Neural cell (in vitro differentiated cells): ENCODE data around the gene FRS3. TPM values are rescaled to one million over a fixed set of nuclear protein-coding genes. Genes with fewer than 3 reads are reported as not detected.
A peak's percentile ranks its signal among the peaks of the same experiment; 100 is the strongest.

Source experiments
- H2AFZ ChIP-seq: fragments of 200-600, 300-800 bp; sonication (generic), shearing (Covaris generic); 2 replicates; pipeline ENCODE4 v1.6.0; 2014; ENCODE audit warnings: low read depth, mild to moderate bottlenecking, antibody characterized with exemption, low read length, moderate library complexity
- H3F3A ChIP-seq: fragments of 200-600 bp; shearing (Covaris generic); 2 replicates; pipeline ENCODE4 v1.6.1; 2016; ENCODE audit warnings: mild to moderate bottlenecking, moderate library complexity, mixed read lengths, antibody characterized with exemption, low read length; ENCODE audit not compliant: insufficient read depth, poor library complexity, severe bottlenecking
- H3K27ac ChIP-seq: fragments of 200-600, 300-800 bp; sonication (generic), shearing (Covaris generic); 2 replicates; pipeline ENCODE4 v1.5.1; 2014; ENCODE audit warnings: mild to moderate bottlenecking, low read length, moderate library complexity
- H3K27me3 ChIP-seq: fragments of 300-800, 200-600 bp; sonication (generic), shearing (Covaris generic); 2 replicates; pipeline ENCODE4 v1.6.0; 2014; ENCODE audit warnings: mild to moderate bottlenecking, low read depth, low read length, moderate library complexity; ENCODE audit not compliant: insufficient read depth
- H3K36me3 ChIP-seq: fragments of 300-800, 200-600 bp; sonication (generic), shearing (Covaris generic); 2 replicates; pipeline ENCODE4 v1.5.1; 2014; ENCODE audit warnings: mild to moderate bottlenecking, antibody characterized with exemption, low read length, moderate library complexity; ENCODE audit not compliant: insufficient read depth
- H3K4me2 ChIP-seq: fragments of 300-800, 200-600 bp; sonication (generic), shearing (Covaris generic); 2 replicates; pipeline ENCODE4 v1.6.0; 2014; ENCODE audit warnings: mild to moderate bottlenecking, low read length
- H3K4me3 ChIP-seq: fragments of 300-800, 200-600 bp; sonication (generic), shearing (Covaris generic); 2 replicates; pipeline ENCODE4 v1.5.1; 2014; ENCODE audit warnings: mild to moderate bottlenecking, low read length, moderate library complexity
- H3K79me2 ChIP-seq: fragments of 200-600 bp; shearing (Covaris generic); replicated peaks from 2 replicates; pipeline ENCODE4 v1.6.0; 2014; ENCODE audit warnings: mild to moderate bottlenecking, low read length, moderate library complexity; ENCODE audit not compliant: insufficient read depth
- H3K9ac ChIP-seq: fragments of 300-800, 200-600 bp; sonication (generic), shearing (Covaris generic); 2 replicates; pipeline ENCODE4 v1.6.1; 2016; ENCODE audit warnings: mild to moderate bottlenecking, low read length, mixed read lengths
- H3K9me2 ChIP-seq: fragments of 200-600 bp; shearing (Covaris generic); 2 replicates; pipeline ENCODE4 v1.6.1; 2016; ENCODE audit warnings: mild to moderate bottlenecking, low read length, mixed read lengths; ENCODE audit not compliant: insufficient read depth
- H3K9me3 ChIP-seq: fragments of 200-600, 300-800 bp; sonication (generic), shearing (Covaris generic); 2 replicates; pipeline ENCODE4 v1.6.1; 2016; ENCODE audit warnings: mild to moderate bottlenecking, mixed run types, low read length, moderate library complexity, mixed read lengths
- H4K20me1 ChIP-seq: fragments of 200-600 bp; shearing (Covaris generic); 2 replicates; pipeline ENCODE4 v1.6.1; 2016; ENCODE audit warnings: mild to moderate bottlenecking, mixed run types; ENCODE audit not compliant: insufficient read depth
- EP300 ChIP-seq: fragments of 450-650 bp; conservative IDR thresholded peaks from 2 replicates; pipeline ENCODE4 v1.6.1; 2014; ENCODE audit warnings: antibody characterized with exemption, mild to moderate bottlenecking, moderate library complexity; ENCODE audit not compliant: poor library complexity, severe bottlenecking
- EZH2 ChIP-seq: fragments of 200-600, 300-800 bp; shearing (Covaris generic), sonication (generic); IDR thresholded peaks from 2 replicates; pipeline ENCODE4 v1.6.1; 2014; ENCODE audit warnings: antibody characterized with exemption, low read length, borderline replicate concordance, mild to moderate bottlenecking; ENCODE audit not compliant: insufficient read depth, poor library complexity, severe bottlenecking
- MXI1 ChIP-seq: fragments of 450-650 bp; conservative IDR thresholded peaks from 2 replicates; pipeline ENCODE4 v1.6.1; 2014; ENCODE audit warnings: antibody characterized with exemption, mild to moderate bottlenecking; ENCODE audit not compliant: poor library complexity, severe bottlenecking
- POLR2AphosphoS5 ChIP-seq: IDR thresholded peaks from 2 replicates; pipeline ENCODE4 v1.6.1; 2012
- RAD21 ChIP-seq: fragments of 450-650 bp; conservative IDR thresholded peaks from 2 replicates; pipeline ENCODE4 v1.6.1; 2014; ENCODE audit warnings: antibody characterized with exemption, mild to moderate bottlenecking, moderate library complexity
- SMC3 ChIP-seq: fragments of 450-650 bp; conservative IDR thresholded peaks from 2 replicates; pipeline ENCODE4 v1.6.1; 2014; ENCODE audit warnings: antibody characterized with exemption, mild to moderate bottlenecking, moderate library complexity; ENCODE audit not compliant: poor library complexity
- TAF1 ChIP-seq: IDR thresholded peaks from 2 replicates; pipeline ENCODE4 v1.6.1; 2012; ENCODE audit warnings: low read depth
- polyA plus RNA-seq: library from polyadenylated mRNA; depleted of rRNA; stranded (reverse); fragments of >200 nt; gene quantifications from 2 replicates; pipeline ENCODE4 v1.2.3, GENCODE V29; 2014
- TF ChIP-seq, protein P1 (sequence below): IDR thresholded peaks from 2 replicates; pipeline ENCODE4 v1.6.1; 2012; ENCODE audit warnings: borderline replicate concordance
- TF ChIP-seq, protein P2 (sequence below): fragments of 450-650 bp; IDR thresholded peaks from 2 replicates; pipeline ENCODE4 v1.5.1; 2014; ENCODE audit warnings: antibody characterized with exemption, mild to moderate bottlenecking, moderate library complexity; ENCODE audit not compliant: poor library complexity, severe bottlenecking

FRS3 gene
- polyA plus RNA-seq, 1 donor from 2014 or later: 15.7 TPM

DNA sequence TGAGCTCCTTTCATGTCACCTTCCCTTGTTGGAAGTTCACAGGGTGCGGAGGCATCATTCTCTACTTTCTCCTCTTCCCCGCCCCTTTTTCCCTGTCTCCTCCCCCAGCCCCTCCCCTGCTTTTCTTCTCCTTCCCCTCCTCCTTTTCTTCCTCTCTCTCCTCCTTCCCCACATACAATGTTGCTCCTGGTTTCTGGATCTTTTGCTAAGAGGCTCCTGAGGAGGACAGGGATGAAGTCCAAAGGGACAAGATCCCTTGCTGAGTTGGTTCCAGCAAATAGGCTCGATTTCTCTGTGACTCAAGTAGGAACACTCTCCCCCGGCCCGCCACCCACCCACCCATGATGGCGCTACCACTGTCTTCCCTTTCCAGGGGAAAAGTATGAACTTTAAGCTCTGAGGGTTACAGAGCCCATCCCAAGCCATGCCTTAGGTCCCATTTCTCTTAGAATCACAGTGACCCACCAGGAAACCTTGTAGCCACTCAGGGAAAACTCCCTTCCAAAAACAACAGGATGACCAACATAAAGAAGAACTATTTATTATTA is 43.4 kb downstream of the FRS3 start:
- Histone ChIP-seq H3K9ac (no peak overlapping the region), H3K36me3 (no peaks in the 10 kb centered on the region), H3K4me2 (no peak overlapping the region), H3K27ac (no peak overlapping the region), H3K4me3 (no peak overlapping the region), H4K20me1 (no peaks in the 10 kb centered on the region), H3K9me3 (no peaks in the 10 kb centered on the region), H3K9me2 (no peaks in the 10 kb centered on the region), H3F3A (no peaks in the 10 kb centered on the region), H3K27me3 (peaks cover 22% of the 10 kb centered on the region), H3K79me2 (no peaks in the 10 kb centered on the region), H2AFZ (no peak overlapping the region)
- no peak for TF ChIP-seq TAF1
- TF ChIP-seq SMC3: no peak
- TF ChIP-seq RAD21: no peak
- no peak for TF ChIP-seq MXI1
- no peak for TF ChIP-seq EP300
- TF ChIP-seq, protein P1, sequence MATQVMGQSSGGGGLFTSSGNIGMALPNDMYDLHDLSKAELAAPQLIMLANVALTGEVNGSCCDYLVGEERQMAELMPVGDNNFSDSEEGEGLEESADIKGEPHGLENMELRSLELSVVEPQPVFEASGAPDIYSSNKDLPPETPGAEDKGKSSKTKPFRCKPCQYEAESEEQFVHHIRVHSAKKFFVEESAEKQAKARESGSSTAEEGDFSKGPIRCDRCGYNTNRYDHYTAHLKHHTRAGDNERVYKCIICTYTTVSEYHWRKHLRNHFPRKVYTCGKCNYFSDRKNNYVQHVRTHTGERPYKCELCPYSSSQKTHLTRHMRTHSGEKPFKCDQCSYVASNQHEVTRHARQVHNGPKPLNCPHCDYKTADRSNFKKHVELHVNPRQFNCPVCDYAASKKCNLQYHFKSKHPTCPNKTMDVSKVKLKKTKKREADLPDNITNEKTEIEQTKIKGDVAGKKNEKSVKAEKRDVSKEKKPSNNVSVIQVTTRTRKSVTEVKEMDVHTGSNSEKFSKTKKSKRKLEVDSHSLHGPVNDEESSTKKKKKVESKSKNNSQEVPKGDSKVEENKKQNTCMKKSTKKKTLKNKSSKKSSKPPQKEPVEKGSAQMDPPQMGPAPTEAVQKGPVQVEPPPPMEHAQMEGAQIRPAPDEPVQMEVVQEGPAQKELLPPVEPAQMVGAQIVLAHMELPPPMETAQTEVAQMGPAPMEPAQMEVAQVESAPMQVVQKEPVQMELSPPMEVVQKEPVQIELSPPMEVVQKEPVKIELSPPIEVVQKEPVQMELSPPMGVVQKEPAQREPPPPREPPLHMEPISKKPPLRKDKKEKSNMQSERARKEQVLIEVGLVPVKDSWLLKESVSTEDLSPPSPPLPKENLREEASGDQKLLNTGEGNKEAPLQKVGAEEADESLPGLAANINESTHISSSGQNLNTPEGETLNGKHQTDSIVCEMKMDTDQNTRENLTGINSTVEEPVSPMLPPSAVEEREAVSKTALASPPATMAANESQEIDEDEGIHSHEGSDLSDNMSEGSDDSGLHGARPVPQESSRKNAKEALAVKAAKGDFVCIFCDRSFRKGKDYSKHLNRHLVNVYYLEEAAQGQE: no peak
- TF ChIP-seq, protein P2, sequence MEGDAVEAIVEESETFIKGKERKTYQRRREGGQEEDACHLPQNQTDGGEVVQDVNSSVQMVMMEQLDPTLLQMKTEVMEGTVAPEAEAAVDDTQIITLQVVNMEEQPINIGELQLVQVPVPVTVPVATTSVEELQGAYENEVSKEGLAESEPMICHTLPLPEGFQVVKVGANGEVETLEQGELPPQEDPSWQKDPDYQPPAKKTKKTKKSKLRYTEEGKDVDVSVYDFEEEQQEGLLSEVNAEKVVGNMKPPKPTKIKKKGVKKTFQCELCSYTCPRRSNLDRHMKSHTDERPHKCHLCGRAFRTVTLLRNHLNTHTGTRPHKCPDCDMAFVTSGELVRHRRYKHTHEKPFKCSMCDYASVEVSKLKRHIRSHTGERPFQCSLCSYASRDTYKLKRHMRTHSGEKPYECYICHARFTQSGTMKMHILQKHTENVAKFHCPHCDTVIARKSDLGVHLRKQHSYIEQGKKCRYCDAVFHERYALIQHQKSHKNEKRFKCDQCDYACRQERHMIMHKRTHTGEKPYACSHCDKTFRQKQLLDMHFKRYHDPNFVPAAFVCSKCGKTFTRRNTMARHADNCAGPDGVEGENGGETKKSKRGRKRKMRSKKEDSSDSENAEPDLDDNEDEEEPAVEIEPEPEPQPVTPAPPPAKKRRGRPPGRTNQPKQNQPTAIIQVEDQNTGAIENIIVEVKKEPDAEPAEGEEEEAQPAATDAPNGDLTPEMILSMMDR: no peak
- no peak for TF ChIP-seq POLR2AphosphoS5
- no peak for TF ChIP-seq EZH2

DNA sequence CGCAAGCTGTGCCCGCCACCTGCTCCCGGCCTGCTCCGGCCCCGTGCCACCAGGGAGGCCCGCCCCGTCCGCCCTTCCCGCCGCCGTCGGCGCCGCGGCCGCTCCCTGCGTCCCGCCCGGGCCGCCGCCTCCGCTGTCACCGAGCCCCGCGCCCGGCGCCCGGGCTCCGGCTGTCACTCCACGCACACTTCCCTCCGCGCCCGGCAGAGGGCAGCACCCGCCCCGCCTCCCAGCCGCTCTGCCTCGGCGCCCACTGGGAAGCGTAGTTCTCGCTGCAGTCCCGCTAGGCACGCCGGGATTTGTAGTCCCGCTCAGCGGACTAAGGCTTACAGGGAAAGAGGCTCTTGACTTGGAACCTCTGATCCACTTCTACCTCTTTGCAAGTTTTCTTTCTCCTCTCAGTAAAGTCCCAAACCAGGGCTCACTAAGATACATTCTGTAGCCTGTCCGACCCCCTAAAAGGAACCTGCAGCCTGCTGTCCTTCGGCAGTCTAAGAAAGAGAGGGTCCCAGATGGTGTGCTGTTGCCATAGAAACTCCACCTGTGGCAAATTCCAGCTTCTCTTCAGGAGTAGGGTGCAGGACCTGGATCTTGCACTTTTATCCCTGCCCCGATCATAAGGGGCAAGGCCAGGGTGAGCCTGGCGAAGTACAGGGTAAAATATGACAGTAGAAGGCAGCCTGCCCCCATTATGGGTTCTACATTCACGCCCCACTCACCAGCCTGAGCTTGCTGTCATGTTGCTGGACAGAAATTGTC is 44.1 kb downstream of the FRS3 start, which contains the start of gene TFEB:
TFEB (minus strand) TSS at position 182 of the 759 bp plus-strand sequence. CDS start 44,395 bp downstream, outside the sequence.
- TF ChIP-seq, protein P2: peak; percentile 99
- peak; percentile 62 for TF ChIP-seq EP300
- TF ChIP-seq POLR2AphosphoS5: no peak
- peak; percentile 62 for TF ChIP-seq RAD21
- TF ChIP-seq EZH2: no peak
- TF ChIP-seq, protein P1: no peak
- no peak for TF ChIP-seq TAF1
- TF ChIP-seq SMC3: peak; percentile 70
- TF ChIP-seq MXI1: peak; percentile 54
- no peaks in the 10 kb centered on the region for H3K79me2 ChIP-seq
- peaks cover 22% of the 10 kb centered on the region for H3K27me3 ChIP-seq
- H3K27ac ChIP-seq: no peak within 1 kb of the TSS
- no peaks in the 10 kb centered on the region for H3K9me3 ChIP-seq
- H3F3A ChIP-seq: no peaks in the 10 kb centered on the region
- no peak within 1 kb of the TSS for H2AFZ ChIP-seq
- no peaks in the 10 kb centered on the region for H3K36me3 ChIP-seq
- H3K4me3 ChIP-seq: peak within 1 kb of the TSS; percentile 65
- H3K9ac ChIP-seq: peak within 1 kb of the TSS; percentile 38
- H3K4me2 ChIP-seq: peak within 1 kb of the TSS; percentile 54
- no peaks in the 10 kb centered on the region for H4K20me1 ChIP-seq
- no peaks in the 10 kb centered on the region for H3K9me2 ChIP-seq
